Activated gamma-delta T cell treated with Interleukin-2 at 50 U/mL for 16 hours (primary cell): ENCODE results near the gene SIT1.

Experiments used
- DNase-seq: peaks from one replicate; pipeline ENCODE4 v3.0.0-alpha.2; 2020

Gene SIT1

GRCh38 chr9:35603986-35604577, 46.6 kb downstream of the SIT1 start:
- peak; percentile 99 for DNase-seq

DNA sequence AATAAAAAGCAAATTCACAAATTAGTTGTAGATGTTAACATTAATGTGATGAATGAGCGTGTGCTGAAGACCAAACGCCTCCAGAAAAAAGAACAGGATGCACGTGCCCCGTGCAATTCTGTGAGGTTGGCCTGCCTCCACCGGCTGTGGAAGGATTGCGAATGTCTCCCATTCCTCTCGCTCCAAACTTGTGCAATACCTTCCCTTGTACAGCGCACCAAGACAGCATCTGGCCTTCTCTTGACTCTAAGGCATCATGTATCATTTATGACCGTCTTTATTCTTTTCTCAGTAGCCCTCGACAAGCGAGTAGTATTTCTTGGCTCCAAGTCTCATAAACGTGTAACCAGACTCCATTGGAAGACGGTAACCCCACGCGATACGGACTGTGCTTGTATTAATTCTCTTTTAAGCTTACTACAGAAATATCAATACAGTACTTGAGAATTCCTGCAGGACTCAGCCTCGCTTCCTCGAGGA, 47.2 kb downstream of the SIT1 start:
- no peak for DNase-seq

DNA sequence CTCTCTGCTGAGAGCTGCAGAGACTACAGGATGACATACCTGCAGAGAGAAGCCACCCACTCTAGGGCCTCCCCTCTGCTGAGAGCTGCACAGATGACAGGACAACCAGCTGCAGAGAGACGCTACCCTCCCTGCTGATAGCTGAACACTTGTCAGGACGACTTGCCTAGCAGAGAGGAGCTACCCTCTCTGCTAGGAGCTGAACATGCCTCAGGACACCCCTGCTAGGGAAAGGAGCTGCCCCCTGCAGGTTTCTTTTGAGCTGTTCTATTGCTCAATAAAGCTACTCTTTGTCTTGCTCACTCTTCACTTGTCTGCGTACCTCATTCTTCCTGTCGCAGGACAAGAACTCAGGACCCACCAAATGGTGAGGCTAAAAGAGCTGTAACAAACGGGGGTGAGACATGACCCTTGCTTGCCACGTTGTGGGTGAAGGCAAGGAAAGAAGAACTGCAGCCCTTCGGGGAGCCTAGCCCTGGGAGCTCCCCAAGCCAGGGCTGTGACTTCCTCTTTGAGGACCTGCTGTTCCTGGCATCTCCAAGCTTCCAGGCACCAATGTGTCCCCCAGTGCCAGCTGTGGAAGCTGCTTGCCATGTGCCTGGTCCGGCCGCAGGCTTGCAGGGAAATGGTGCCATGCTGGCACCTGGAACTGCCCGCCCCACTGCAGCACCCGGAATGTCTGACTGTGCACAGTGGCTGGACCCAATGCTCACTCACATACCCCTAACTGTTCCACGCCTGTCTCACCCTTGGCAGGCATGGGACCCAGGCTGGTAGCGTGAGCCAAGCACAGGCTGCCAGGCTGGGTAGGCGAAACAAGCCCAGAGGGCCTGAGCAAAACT, 50.7 kb downstream of the SIT1 start:
- no peak for DNase-seq
